ENCODE data around the gene HDAC4.
A peak's percentile ranks its signal among the peaks of the same experiment; 100 is the strongest.

Gene HDAC4

GRCh38 chr2:239365782-239366435 lies 34.9 kb downstream of the HDAC4 start:
- DNase-seq, result no peak

DNA sequence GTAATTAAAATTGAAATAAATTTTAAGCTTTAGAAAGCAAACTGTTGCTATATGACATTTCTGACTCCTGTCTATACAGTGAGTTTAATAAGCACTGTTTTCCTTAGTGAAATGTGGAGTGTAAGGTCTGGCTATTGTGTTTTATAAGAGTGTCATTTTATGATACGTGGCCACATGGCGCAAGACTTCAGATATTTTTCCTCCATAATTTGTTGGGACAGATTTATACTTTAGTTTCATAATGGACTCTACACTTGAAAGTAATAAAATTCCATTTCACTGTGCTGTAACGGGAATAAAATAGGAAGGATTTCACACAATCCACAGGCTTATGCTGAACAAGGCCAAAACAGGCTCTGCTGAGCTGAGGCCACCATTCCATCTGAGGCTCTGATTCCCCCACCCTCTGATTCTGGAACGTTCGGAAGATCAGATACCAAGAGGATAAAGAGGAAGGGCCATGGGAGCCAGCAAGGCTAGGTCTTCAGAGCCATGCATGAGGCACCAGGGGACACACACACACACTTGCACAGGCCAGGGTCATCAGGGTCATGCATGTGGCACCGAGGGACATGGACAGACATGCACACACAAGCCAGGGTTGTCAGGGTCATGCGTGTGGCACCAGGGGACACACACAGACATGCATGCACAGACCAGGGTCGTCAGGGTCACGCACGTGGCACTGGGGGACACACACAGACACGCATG lies 35.6 kb downstream of the HDAC4 start:
- DNase-seq, result no peak

GRCh38 chr2:239363946-239364637 lies 36.7 kb downstream of the HDAC4 start:
- peak; percentile 64 for DNase-seq

DNA sequence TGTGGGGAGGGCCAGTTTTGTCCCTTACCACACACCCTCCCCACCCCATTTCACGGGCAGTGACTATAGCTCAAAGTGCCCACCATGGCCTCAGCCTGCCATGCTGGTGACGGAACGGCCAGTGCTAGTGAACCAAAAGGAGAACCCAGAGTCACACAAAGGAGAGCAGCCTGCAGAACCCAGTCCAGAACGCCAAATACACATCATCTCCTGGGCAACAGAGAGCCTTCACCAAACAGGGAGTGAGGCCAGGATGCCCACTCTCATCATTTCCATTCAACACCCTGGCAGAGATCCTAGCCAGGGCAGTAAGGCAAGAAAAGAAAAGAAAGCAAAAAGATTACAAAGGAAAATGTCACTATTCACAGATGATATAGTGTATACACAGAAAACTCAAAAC lies 38.3 kb downstream of the HDAC4 start:
- no peak for DNase-seq

DNA sequence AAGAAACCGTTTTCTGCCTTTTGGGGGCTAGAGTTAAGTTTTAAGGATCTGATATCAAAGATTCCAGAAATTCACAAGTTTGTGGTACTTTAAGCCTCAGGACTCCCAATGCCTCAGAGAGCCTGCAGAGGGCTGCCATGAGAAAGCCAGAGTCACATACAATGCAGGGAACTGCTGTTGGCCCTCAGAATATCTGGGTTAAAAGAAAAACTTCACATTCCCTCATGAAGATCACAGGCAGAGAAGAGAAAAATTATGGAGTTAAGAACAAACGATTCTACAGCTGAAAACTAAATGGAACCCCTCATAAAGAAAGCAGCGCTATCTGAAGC lies 39.5 kb downstream of the HDAC4 start:
- no peak for DNase-seq

DNA sequence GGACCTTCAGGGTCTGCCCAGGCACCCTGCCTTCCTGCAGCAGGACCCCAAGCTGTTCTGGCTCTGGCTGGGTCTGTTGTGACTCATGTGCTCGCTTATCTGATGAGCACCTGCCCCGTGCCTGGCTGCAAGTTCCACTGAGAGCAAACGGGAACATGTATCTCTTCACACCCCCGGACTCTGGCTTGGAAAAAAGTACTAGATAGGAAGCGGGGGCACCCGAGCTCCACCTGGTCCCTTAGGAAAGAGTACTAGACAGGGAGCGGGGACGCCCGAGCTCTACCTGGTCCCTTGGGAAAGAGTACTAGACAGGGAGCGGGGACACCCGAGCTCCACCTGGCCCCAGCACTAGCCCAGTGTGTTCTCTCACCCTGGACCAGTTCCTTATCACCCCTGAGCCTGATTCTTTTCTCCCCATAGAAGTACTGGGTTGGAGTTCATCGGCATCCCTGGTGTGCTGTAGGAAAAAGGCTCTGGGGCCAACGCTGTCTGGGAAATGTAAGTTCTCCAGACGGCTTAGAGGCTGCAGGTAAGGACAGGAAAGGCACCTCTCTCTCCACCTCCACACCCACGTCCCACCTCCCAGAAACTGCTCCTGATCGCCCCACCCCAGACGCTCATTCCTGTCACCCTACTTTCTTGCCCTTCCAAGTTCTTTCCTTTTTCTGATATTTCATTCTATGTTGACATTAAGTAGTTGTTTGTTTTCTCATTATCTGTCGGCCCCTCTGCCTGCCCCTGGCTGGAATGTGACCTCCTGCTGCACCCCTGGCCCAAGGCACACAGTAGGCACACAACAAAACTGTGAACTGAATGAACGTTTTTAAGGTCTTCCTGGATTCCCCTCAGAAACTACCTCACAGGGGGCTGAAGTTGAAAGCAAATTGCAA lies 40.2 kb downstream of the HDAC4 start:
- DNase-seq, result no peak

DNA sequence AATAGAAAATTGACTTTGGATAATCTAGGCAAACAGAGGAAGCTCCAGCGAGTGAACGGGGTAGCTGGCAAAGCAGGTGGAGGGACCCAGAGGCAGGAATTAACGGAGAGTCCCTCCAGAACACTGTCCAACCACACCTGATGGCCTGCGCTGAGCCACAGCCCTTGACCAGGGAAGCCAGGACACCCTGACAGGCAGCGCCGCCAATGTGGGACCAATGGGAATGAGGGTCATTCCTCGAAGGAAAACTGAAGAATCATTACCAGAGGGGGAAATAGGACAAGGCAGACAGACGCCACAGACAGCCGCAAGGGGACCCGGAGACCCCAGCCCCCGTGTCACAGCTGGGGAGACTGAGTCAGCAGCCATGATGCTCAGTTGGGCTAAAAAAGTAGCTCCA lies 40.8 kb downstream of the HDAC4 start:
- DNase-seq, result no peak

DNA sequence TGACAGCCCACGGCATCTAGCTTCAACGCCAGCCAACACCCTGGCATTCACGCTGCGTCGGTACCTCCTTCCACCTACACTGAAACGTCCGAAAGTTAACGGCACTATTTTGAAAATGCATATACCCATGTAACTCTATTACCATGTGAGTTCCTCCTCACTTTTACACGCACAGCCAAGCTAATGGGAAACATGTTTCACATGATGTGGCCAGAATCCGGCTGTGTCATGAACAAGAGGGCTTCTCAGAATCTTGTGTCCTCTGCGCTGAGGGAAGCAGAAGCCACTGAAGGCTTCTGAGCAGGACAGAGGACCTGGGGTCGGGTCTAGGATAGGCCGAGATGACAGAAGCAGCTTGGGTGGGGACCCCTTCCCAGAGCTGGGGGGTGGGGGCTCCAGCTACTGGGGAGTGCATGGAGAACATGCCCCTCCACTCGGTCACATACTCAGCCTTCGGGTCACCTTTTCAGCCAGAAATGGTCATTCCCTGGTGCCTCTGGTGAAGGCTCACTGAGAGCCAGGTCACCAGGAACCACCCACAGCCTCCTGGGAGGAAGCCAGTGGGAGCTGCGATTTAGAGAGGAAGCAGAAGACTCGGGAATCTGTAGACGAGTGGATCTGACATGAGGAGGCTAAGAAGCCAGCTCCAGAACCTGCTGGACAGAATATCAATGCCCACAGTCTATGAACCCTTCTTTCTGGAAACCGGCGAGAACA lies 41.5 kb downstream of the HDAC4 start:
- no peak for DNase-seq

DNA sequence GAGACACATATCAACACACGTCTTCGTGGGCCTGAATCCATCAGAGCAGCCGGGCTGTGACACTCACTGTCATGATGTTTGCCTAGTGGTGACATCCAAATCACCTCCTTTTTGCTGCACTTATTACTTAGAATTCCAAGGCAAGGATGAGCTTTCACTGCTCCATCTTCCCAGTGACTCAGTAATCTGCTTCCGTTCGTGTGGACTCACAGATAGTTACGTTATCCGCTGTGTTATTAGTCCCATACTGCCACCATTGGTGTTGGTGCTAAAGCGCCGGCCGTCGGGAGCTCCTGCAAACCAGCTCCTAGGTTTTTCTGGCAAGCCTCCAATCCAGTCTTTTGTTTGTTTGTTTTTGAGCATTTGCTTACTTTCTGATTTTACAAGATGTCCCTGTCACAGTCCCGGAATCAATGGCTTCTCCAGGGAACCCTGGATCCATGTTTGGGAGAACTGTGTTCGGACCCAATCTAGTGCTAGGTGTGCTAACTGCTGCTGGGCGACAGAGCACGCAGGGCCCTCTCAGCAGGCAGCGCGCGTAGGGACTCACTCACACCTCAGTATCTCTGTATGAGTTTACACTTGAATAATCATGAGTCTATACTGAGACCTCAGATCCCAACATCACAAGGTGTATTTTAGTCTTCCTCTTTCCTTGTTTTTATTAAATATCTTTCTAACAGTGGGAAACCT lies 42.6 kb downstream of the HDAC4 start:
- DNase-seq, result no peak

GRCh38 chr2:239355724-239356123 lies 45.1 kb downstream of the HDAC4 start:
- DNase-seq, result no peak

DNA sequence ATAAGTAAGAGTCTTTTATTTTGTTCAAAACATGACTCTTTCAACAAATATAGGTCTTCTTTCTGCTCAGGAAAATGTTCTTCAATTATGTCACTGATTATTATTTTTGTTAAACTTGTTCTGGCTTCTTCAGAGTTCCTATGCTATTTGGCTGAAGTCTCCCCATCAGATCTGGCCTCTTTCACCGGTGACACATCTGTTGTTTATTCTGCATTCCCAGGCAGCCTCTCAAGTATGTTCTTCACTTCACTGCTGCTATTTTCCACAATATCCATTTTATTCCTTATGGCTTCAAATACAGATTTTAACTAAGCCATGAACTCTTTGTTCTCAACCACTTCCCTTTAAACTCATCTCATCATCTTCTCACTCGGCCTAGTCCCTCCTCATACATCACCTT lies 45.7 kb downstream of the HDAC4 start:
- no peak for DNase-seq

- no peak for DNase-seq
Measured at GRCh38 chr2:239354791-239355136, 46.1 kb downstream of the HDAC4 start.

GRCh38 chr2:239354132-239354790 lies 46.6 kb downstream of the HDAC4 start:
- no peak for DNase-seq

GRCh38 chr2:239353692-239354091 lies 47.1 kb downstream of the HDAC4 start:
- no peak for DNase-seq

DNA sequence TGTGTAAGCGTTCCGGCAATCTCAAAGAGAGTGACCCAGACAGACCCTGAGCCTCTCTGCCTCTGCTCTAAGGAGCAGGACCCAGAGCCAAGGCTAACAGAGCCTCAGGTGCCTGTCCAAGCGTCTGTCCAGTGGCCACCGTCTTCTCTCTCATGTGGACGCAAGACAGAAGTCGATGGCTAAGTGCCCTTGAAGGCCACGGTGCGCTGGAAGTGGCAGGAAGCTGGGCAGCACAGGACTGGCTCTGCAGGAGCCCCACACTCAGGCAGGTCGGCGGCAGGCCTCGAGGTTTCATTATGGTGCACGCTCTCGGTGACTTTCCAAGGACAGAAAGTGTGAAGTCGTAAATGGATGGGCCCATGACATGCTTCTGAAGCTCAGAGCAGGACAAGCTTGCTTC lies 49.1 kb downstream of the HDAC4 start:
- DNase-seq, result no peak

- DNase-seq, result no peak
Measured at GRCh38 chr2:239349453-239350135, 51.2 kb downstream of the HDAC4 start.

GRCh38 chr2:239348563-239349452 lies 52.0 kb downstream of the HDAC4 start:
- DNase-seq, result no peak

GRCh38 chr2:239346676-239347075 lies 54.1 kb downstream of the HDAC4 start:
- no peak for DNase-seq

DNA sequence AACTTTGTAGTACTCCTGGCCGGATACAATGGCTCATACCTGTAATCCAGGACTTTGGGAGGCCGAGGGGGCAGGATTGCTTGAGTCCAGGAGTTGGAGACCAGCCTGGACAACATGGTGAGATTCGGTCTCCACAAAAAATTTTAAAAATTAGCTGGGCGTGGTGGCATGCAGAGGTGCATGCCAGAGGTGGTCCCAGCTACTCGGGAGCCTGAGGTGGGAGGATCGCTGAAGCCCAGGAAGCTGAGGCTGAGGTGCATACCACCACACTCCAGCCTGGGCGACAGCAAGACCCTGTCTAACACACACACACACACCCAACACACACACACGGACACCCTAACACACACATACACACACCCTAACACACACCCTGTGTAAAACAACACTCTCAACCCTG lies 55.6 kb downstream of the HDAC4 start:
- no peak for DNase-seq

DNA sequence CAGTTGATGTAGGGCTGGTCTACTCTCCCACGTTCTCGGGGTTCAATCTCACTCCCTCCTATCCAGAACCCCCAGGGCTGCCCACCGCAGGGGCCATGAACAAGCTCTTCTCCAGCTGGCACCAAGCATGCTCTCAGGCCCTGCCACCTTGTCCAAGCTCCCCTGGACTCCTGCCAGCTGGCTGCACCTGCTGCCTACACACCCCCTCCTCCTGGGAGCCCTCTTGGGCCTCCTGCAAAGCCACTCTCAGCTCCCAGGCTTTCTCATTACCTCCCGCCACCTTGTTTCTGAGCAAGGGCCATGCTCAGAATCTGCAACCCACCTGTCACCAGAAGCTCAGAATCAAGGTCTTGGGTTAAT lies 56.0 kb downstream of the HDAC4 start:
- DNase-seq, result no peak
